GM12878 (cell line): Measurements from ENCODE around the gene IFI44L. TPM values are rescaled to one million over a fixed set of nuclear protein-coding genes. Genes with fewer than 3 reads are reported as not detected.

ENCODE experiments used
- ATAC-seq: fragments of 200-7000 bp; cut with Tn5 transposase; 3 replicates; pipeline ENCODE4 v1.9.1; 2020; ENCODE audit warnings: mild to moderate bottlenecking, moderate library complexity
- BruUV-seq: library from RNA; stranded (reverse); fragments of 400-500 nt; replicated peaks from 2 replicates; lab custom pipeline; 2021; lab: Mats Ljungman, UMichigan
- CTCF ChIA-PET: fragments of 300-600 bp; sonication (Branson Sonifier 250); formaldehyde crosslinking; extraction: SDS; loops from one replicate; lab custom pipeline; 2021; ENCODE audit warnings: inconsistent platforms; lab: Yijun Ruan, JAX
- POLR2A ChIA-PET: fragments of 350-600 bp; formaldehyde crosslinking; extraction: SDS; loops from one replicate; lab custom pipeline; 2021; ENCODE audit warnings: inconsistent platforms; lab: Charles Lee
- RAD21 ChIA-PET: fragments of 300-600 bp; sonication (Branson Sonifier 250); formaldehyde crosslinking; loops from one replicate; lab custom pipeline; 2023; ENCODE audit warnings: antibody characterized with exemption; ENCODE audit not compliant: unreplicated experiment; lab: Charles Lee
- SMC1A ChIA-PET: fragments of 300-600 bp; sonication (Branson Sonifier 250); formaldehyde crosslinking; loops from one replicate; lab custom pipeline; 2023; ENCODE audit not compliant: unreplicated experiment, uncharacterized antibody; lab: Charles Lee
- DNase-seq: peaks from one replicate; pipeline ENCODE4 v3.0.0-alpha.2; 2011; ENCODE audit warnings: low read depth, low spot score
- FAIRE-seq: peaks from 3 replicates; lab custom pipeline; 2011; peaks lifted over from hg19 to GRCh38; lab: Jason Lieb, UNC
- H2AFZ ChIP-seq: 2 replicates; pipeline ENCODE4 v1.6.0; 2011; ENCODE audit warnings: low read depth, low read length, control low read depth; ENCODE audit not compliant: control insufficient read depth
- H3K27ac ChIP-seq: 2 replicates; pipeline ENCODE4 v1.5.1; 2011; ENCODE audit warnings: control low read depth; ENCODE audit not compliant: control insufficient read depth, insufficient read depth
- H3K27me3 ChIP-seq, 2 experiments: replicated peaks in 1 of 2; 2 replicates each; pipeline versions ENCODE4 v1.6.0 to v1.6.1; 2011; ENCODE audit warnings: low read length in 1 of 2; ENCODE audit not compliant: control insufficient read depth in 2 of 2, insufficient read depth in 2 of 2
- H3K36me3 ChIP-seq, 2 experiments: 2 replicates each; pipeline ENCODE4 v1.5.1; 2011; ENCODE audit warnings: low read length in 1 of 2; ENCODE audit not compliant: control insufficient read depth in 2 of 2, insufficient read depth in 2 of 2
- H3K4me1 ChIP-seq: 2 replicates; pipeline ENCODE4 v1.6.1; 2011; ENCODE audit warnings: mild to moderate bottlenecking, low read length, moderate library complexity, mixed read lengths; ENCODE audit not compliant: control insufficient read depth, insufficient read depth
- H3K4me2 ChIP-seq: 2 replicates; pipeline ENCODE4 v1.6.0; 2011; ENCODE audit warnings: control low read depth; ENCODE audit not compliant: control insufficient read depth, insufficient read depth
- H3K4me3 ChIP-seq: fragments of 200-600 bp; sonication (generic); 2 replicates; pipeline ENCODE4 v1.5.1; 2016
- H3K79me2 ChIP-seq: 2 replicates; pipeline ENCODE4 v1.6.0; 2011; ENCODE audit warnings: low read length; ENCODE audit not compliant: control insufficient read depth, insufficient read depth
- H3K9ac ChIP-seq: 2 replicates; pipeline ENCODE4 v1.8.0; 2011; ENCODE audit warnings: low read length, control low read depth, mixed read lengths; ENCODE audit not compliant: control insufficient read depth, insufficient read depth
- H3K9me3 ChIP-seq: replicated peaks from 3 replicates; pipeline ENCODE4 v1.5.1; 2011; ENCODE audit warnings: mild to moderate bottlenecking, low read length; ENCODE audit not compliant: control insufficient read depth, insufficient read depth
- H4K20me1 ChIP-seq: 2 replicates; pipeline ENCODE4 v1.6.0; 2011; ENCODE audit not compliant: control insufficient read depth, insufficient read depth
- BMI1 ChIP-seq: fragments of 450-650 bp; IDR thresholded peaks from 2 replicates; pipeline ENCODE4 v1.6.1; 2016; ENCODE audit warnings: mild to moderate bottlenecking, moderate library complexity, borderline replicate concordance
- CREB1 ChIP-seq: IDR thresholded peaks from 2 replicates; pipeline ENCODE4 v1.6.1; 2012; ENCODE audit warnings: low read depth, mild to moderate bottlenecking, inconsistent platforms
- DPF2 ChIP-seq: fragments of 450-650 bp; IDR thresholded peaks from 2 replicates; pipeline ENCODE4 v1.6.1; 2017; ENCODE audit warnings: mild to moderate bottlenecking
- FOXK2 ChIP-seq: fragments of 450-650 bp; IDR thresholded peaks from 2 replicates; pipeline ENCODE4 v1.6.1; 2017; ENCODE audit warnings: mild to moderate bottlenecking, moderate library complexity
- NR2C2 ChIP-seq: IDR thresholded peaks from 2 replicates; pipeline ENCODE4 v1.6.1; 2011; ENCODE audit warnings: borderline replicate concordance, low read depth; ENCODE audit not compliant: control insufficient read depth, insufficient read length
- NR2F1 ChIP-seq: fragments of 450-650 bp; conservative IDR thresholded peaks from 2 replicates; pipeline ENCODE4 v1.6.1; 2017; ENCODE audit warnings: mild to moderate bottlenecking
- RCOR1 ChIP-seq: conservative IDR thresholded peaks from 2 replicates; pipeline ENCODE4 v1.6.1; 2012; ENCODE audit warnings: low read depth, low read length, improper control_type of control experiment
- RUNX3 ChIP-seq: IDR thresholded peaks from 2 replicates; pipeline ENCODE4 v1.6.1; 2012; ENCODE audit warnings: low read length, inconsistent platforms
- SMAD1 ChIP-seq: fragments of 450-650 bp; IDR thresholded peaks from 2 replicates; pipeline ENCODE4 v1.6.1; 2018; ENCODE audit warnings: mild to moderate bottlenecking, low read depth; ENCODE audit not compliant: partially characterized antibody
- SUPT20H ChIP-seq: IDR thresholded peaks from 2 replicates; pipeline ENCODE4 v1.6.1; 2011; ENCODE audit warnings: low read depth, mild to moderate bottlenecking, low read length, moderate library complexity, borderline replicate concordance; ENCODE audit not compliant: control insufficient read depth
- WRNIP1 ChIP-seq: IDR thresholded peaks from 2 replicates; pipeline ENCODE4 v1.6.1; 2011; ENCODE audit warnings: low read depth, low read length, improper control_type of control experiment, borderline replicate concordance
- ZNF207 ChIP-seq: fragments of 450-650 bp; IDR thresholded peaks from 2 replicates; pipeline ENCODE4 v1.6.1; 2014; ENCODE audit warnings: antibody characterized with exemption, mild to moderate bottlenecking, borderline replicate concordance
- ZNF217 ChIP-seq: fragments of 450-650 bp; IDR thresholded peaks from 2 replicates; pipeline ENCODE4 v1.6.1; 2017; ENCODE audit warnings: antibody characterized with exemption, mild to moderate bottlenecking
- ZSCAN29 ChIP-seq: fragments of 450-650 bp; IDR thresholded peaks from 2 replicates; pipeline ENCODE4 v1.6.1; 2017; ENCODE audit warnings: mild to moderate bottlenecking, moderate library complexity
- WGBS: methylation state at CpG from one replicate; pipeline ENCODE4 v1.1.6; 2016; ENCODE audit warnings: low lambda C conversion rate; ENCODE audit not compliant: insufficient replicate concordance, insufficient coverage; ENCODE audit errors: missing lambda C conversion rate; 5-methylcytosine and 5-hydroxymethylcytosine counted together
- in situ Hi-C: fragments of 300-500 bp; cut with MboI; formaldehyde crosslinking; loops from 9 replicates; pipeline ENCODE4 v1.14.3; 2018; ENCODE audit warnings: mixed read lengths
- intact Hi-C: fragments of 100-400 bp; cut with micrococcal nuclease; formaldehyde crosslinking; loops from one replicate; pipeline ENCODE4 v1.14.2; 2022; ENCODE audit not compliant: unreplicated experiment
- polyA plus RNA-seq, 11 experiments: library from polyadenylated mRNA; depleted of rRNA in 4 of 11; unstranded in 6 of 11; stranded (reverse) in 5 of 11; fragments of >200 nt; fragmentation: Nextera tagmentation in 4 of 11; fragmentation: Illumina TruSeq in 1 of 11; extraction: Ambion mirVana in 4 of 11; extraction: Trizol in 1 of 11; gene quantifications; 1 replicate in 1 of 11; 2 replicates in 10 of 11; pipeline versions ENCODE4 v1.2.1 to v1.2.3, GENCODE V29; 2011 to 2016; ENCODE audit warnings: inconsistent platforms in 2 of 11, missing spikeins in 2 of 11, low read depth in 1 of 11
- total RNA-seq, 4 experiments: library from RNA; depleted of rRNA in 3 of 4; stranded (reverse); fragments of >200 nt in 3 of 4; fragmentation: Illumina TruSeq in 1 of 4; extraction: Trizol in 1 of 4; gene quantifications; 2 replicates each; pipeline versions ENCODE4 v1.2.1 to v1.2.3, GENCODE V29; 2013 to 2021
- TF ChIP-seq, protein P1 (sequence below): IDR thresholded peaks from 2 replicates; pipeline ENCODE4 v1.6.1; 2011; ENCODE audit warnings: borderline replicate concordance, low read depth, mild to moderate bottlenecking, moderate library complexity, low read length; ENCODE audit not compliant: insufficient read depth, poor library complexity, severe bottlenecking
- TF ChIP-seq, protein P2 (sequence below): IDR thresholded peaks from 2 replicates; pipeline ENCODE4 v1.6.1; 2011; ENCODE audit warnings: low read depth, mild to moderate bottlenecking, low read length, moderate library complexity, borderline replicate concordance; ENCODE audit errors: extremely low read depth
- TF ChIP-seq, protein P3 (sequence below): fragments of 450-650 bp; IDR thresholded peaks from 2 replicates; pipeline ENCODE4 v1.6.1; 2017; ENCODE audit warnings: borderline replicate concordance

The IFI44L gene
- total and polyA plus RNA-seq, 10 of the 15 experiments (the other 5 are each of a cell fraction or from before 2014, with no cell fraction given): 58.0 to 371 (median 173) TPM

DNA sequence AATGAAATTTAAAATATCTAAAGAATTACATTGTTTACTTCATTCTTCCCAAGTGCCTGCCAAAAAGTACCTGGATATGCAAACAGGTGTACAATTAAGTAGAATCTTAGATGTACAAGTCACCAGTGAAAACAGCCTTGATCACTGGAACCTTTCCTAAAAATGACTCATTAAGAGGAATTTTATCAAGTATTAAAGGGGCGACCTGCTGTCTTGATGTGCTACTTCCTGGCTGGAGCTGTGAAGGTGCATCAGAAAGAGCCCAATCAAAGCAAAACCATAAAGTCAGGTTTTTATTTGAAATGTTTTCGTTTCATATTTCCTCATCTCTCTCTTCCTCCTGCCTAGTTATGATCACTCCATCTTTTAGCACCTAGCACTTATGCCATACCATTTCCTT, 62.8 kb downstream of the IFI44L start:
- CTCF ChIA-PET: interaction anchor here (0.5 to 0.7 kb wide), 2 partner anchors 465 to 517 kb away, joined by 3 read pairs; no protein-coding TSS in a partner anchor
- no peak for ATAC-seq

More for the DNA sequence above, 62.8 kb downstream of the IFI44L start:
- intact Hi-C loops: no loop called here
- Histone ChIP-seq H2AFZ (no peak overlapping the region), H4K20me1 (no peaks in the 10 kb centered on the region), H3K27me3 (no peaks in the 10 kb centered on the region), H3K9me3 (no peaks in the 10 kb centered on the region; the same call in 2 of the 3 replicates), H3K79me2 (no peaks in the 10 kb centered on the region), H3K9ac (no peak overlapping the region), H3K27ac (no peak overlapping the region), H3K36me3 (no peaks in the 10 kb centered on the region), H3K4me3 (no peak overlapping the region), H3K4me2 (no peak overlapping the region), H3K4me1 (peaks cover 6% of the 10 kb centered on the region)
- DNase-seq (no peak), FAIRE-seq (no peak)
- 3% methylated on average over 2 of the region's 2 CpGs for WGBS
- BruUV-seq: no TSS peak
- in situ Hi-C loops: no loop called here
- POLR2A ChIA-PET: interaction anchor here (0.6 to 1.8 kb wide), 2 partner anchors 65 to 90 kb away, joined by 3 read pairs; no protein-coding TSS in a partner anchor
- RAD21 ChIA-PET: no interaction called here
- SMC1A ChIA-PET: interaction anchor here (1.2 kb wide), 1 partner anchor 9 kb away, joined by 3 read pairs; no protein-coding TSS in a partner anchor
- no peak for TF ChIP-seq ZNF217
- TF ChIP-seq SMAD1: no peak
- no peak for TF ChIP-seq NR2C2
- TF ChIP-seq, protein P1, sequence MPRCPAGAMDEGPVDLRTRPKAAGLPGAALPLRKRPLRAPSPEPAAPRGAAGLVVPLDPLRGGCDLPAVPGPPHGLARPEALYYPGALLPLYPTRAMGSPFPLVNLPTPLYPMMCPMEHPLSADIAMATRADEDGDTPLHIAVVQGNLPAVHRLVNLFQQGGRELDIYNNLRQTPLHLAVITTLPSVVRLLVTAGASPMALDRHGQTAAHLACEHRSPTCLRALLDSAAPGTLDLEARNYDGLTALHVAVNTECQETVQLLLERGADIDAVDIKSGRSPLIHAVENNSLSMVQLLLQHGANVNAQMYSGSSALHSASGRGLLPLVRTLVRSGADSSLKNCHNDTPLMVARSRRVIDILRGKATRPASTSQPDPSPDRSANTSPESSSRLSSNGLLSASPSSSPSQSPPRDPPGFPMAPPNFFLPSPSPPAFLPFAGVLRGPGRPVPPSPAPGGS: no peak
- TF ChIP-seq FOXK2: no peak
- TF ChIP-seq SUPT20H: no peak
- TF ChIP-seq WRNIP1: no peak
- TF ChIP-seq ZNF207: no peak
- TF ChIP-seq DPF2: no peak
- no peak for TF ChIP-seq NR2F1
- TF ChIP-seq RCOR1: no peak
- TF ChIP-seq ZSCAN29: no peak
- no peak for TF ChIP-seq CREB1
- TF ChIP-seq, protein P2, sequence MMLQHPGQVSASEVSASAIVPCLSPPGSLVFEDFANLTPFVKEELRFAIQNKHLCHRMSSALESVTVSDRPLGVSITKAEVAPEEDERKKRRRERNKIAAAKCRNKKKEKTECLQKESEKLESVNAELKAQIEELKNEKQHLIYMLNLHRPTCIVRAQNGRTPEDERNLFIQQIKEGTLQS: no peak
- no peak for TF ChIP-seq BMI1
- TF ChIP-seq, protein P3, sequence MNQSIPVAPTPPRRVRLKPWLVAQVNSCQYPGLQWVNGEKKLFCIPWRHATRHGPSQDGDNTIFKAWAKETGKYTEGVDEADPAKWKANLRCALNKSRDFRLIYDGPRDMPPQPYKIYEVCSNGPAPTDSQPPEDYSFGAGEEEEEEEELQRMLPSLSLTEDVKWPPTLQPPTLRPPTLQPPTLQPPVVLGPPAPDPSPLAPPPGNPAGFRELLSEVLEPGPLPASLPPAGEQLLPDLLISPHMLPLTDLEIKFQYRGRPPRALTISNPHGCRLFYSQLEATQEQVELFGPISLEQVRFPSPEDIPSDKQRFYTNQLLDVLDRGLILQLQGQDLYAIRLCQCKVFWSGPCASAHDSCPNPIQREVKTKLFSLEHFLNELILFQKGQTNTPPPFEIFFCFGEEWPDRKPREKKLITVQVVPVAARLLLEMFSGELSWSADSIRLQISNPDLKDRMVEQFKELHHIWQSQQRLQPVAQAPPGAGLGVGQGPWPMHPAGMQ: no peak
- no peak for TF ChIP-seq RUNX3
